HL-60 (cell line): ENCODE data around the gene TIGD6.

Experiments
- CTCF ChIP-seq: IDR thresholded peaks from one replicate; pipeline ENCODE4 v1.5.1; 2011; ENCODE audit warnings: low read length, control low read depth, inconsistent platforms; ENCODE audit not compliant: insufficient read depth
- POLR2AphosphoS5 ChIP-seq: IDR thresholded peaks from 2 replicates; pipeline ENCODE4 v1.6.1; 2012; ENCODE audit warnings: low read depth
- REST ChIP-seq: IDR thresholded peaks from 2 replicates; pipeline ENCODE4 v1.6.1; 2012; ENCODE audit warnings: low read depth; ENCODE audit not compliant: insufficient replicate concordance

GRCh38 chr5:150000256-150000989 is at the start of gene TIGD6, which contains the start of gene HMGXB3:
- TF ChIP-seq CTCF (no peak), POLR2AphosphoS5 (peak; percentile 80), REST (peak; percentile 55)
